GM12878 (cell line): Measurements from ENCODE around the gene CD300A. TPM values are rescaled to one million over a fixed set of nuclear protein-coding genes. Genes with fewer than 3 reads are reported as not detected.

Experiments used
- ATF2 ChIP-seq: IDR thresholded peaks from 2 replicates; pipeline ENCODE4 v1.6.1; 2012; ENCODE audit warnings: low read length, inconsistent platforms
- BCL3 ChIP-seq: IDR thresholded peaks from 2 replicates; pipeline ENCODE4 v1.6.1; 2011; ENCODE audit warnings: borderline replicate concordance, low read depth, mild to moderate bottlenecking, moderate library complexity, low read length; ENCODE audit not compliant: insufficient read depth, poor library complexity, severe bottlenecking
- CBX5 ChIP-seq: sonication (generic); IDR thresholded peaks from 2 replicates; pipeline ENCODE4 v1.6.1; 2016; ENCODE audit warnings: low read depth, moderate library complexity, mild to moderate bottlenecking, inconsistent platforms
- RELB ChIP-seq: fragments of 450-650 bp; IDR thresholded peaks from 2 replicates; pipeline ENCODE4 v1.6.1; 2017; ENCODE audit warnings: low read depth, mild to moderate bottlenecking, moderate library complexity
- SUPT20H ChIP-seq: IDR thresholded peaks from 2 replicates; pipeline ENCODE4 v1.6.1; 2011; ENCODE audit warnings: low read depth, mild to moderate bottlenecking, low read length, moderate library complexity, borderline replicate concordance; ENCODE audit not compliant: control insufficient read depth
- SUZ12 ChIP-seq: fragments of 200-600 bp; sonication (generic); IDR thresholded peaks from one replicate; pipeline ENCODE4 v1.6.1; 2018; ENCODE audit warnings: antibody characterized with exemption, mild to moderate bottlenecking; ENCODE audit not compliant: unreplicated experiment
- polyA plus RNA-seq, 11 experiments: library from polyadenylated mRNA; depleted of rRNA in 4 of 11; unstranded in 6 of 11; stranded (reverse) in 5 of 11; fragments of >200 nt; fragmentation: Nextera tagmentation in 4 of 11; fragmentation: Illumina TruSeq in 1 of 11; extraction: Ambion mirVana in 4 of 11; extraction: Trizol in 1 of 11; gene quantifications; 1 replicate in 1 of 11; 2 replicates in 10 of 11; pipeline versions ENCODE4 v1.2.1 to v1.2.3, GENCODE V29; 2011 to 2016; ENCODE audit warnings: inconsistent platforms in 2 of 11, missing spikeins in 2 of 11, low read depth in 1 of 11
- total RNA-seq, 4 experiments: library from RNA; depleted of rRNA in 3 of 4; stranded (reverse); fragments of >200 nt in 3 of 4; fragmentation: Illumina TruSeq in 1 of 4; extraction: Trizol in 1 of 4; gene quantifications; 2 replicates each; pipeline versions ENCODE4 v1.2.1 to v1.2.3, GENCODE V29; 2013 to 2021

The CD300A gene
- total and polyA plus RNA-seq, 10 of the 15 experiments (the other 5 are each of a cell fraction or from before 2014, with no cell fraction given), result 10.6 to 128 (median 36.1) TPM

- TF ChIP-seq RELB, result no peak
- TF ChIP-seq BCL3, result no peak
- TF ChIP-seq SUZ12, result no peak
- no peak for TF ChIP-seq CBX5
- no peak for TF ChIP-seq SUPT20H
- TF ChIP-seq ATF2, result no peak
Observed at GRCh38 chr17:74473294-74473693, 6.9 kb downstream of the CD300A start (continued).
